K562 (cell line): ENCODE data around the gene CNNM3. TPM values are rescaled to one million over a fixed set of nuclear protein-coding genes. Genes with fewer than 3 reads are reported as not detected.

ENCODE experiments used
- ARID1B ChIP-seq: fragments of 450-650 bp; IDR thresholded peaks from 2 replicates; pipeline ENCODE4 v1.6.1; 2016; ENCODE audit warnings: antibody characterized with exemption, mild to moderate bottlenecking, inconsistent platforms
- ARID2 ChIP-seq: fragments of 450-650 bp; IDR thresholded peaks from 2 replicates; pipeline ENCODE4 v1.6.1; 2017; ENCODE audit warnings: antibody characterized with exemption, mild to moderate bottlenecking
- CTBP1 ChIP-seq: fragments of 450-650 bp; IDR thresholded peaks from 2 replicates; pipeline ENCODE4 v1.6.1; 2016; ENCODE audit warnings: borderline replicate concordance
- DEAF1 ChIP-seq: fragments of 450-650 bp; formaldehyde crosslinking; IDR thresholded peaks from 2 replicates; pipeline ENCODE4 v1.4.0; 2020; ENCODE audit warnings: mild to moderate bottlenecking, moderate library complexity
- E2F8 ChIP-seq: fragments of 450-650 bp; IDR thresholded peaks from 2 replicates; pipeline ENCODE4 v1.7.1; 2018; ENCODE audit warnings: mild to moderate bottlenecking, low read depth; ENCODE audit not compliant: partially characterized antibody
- ETV1 ChIP-seq: fragments of 450-650 bp; conservative IDR thresholded peaks from 2 replicates; pipeline ENCODE4 v1.6.1; 2016; ENCODE audit warnings: missing genetic modification characterization, control low read depth, low read depth, missing compliant biosample characterization
- JUND ChIP-seq, 2 experiments: IDR thresholded peaks; 2 replicates in 1 of 2; 3 replicates in 1 of 2; pipeline ENCODE4 v1.6.1; 2011; ENCODE audit warnings: borderline replicate concordance in 2 of 2, low read depth in 2 of 2, low read length in 2 of 2, improper control_type of control experiment in 1 of 2, missing biosample characterization in 1 of 2, missing genetic modification characterization in 1 of 2, missing genetic modification reagents in 1 of 2
- KDM1A ChIP-seq, 2 experiments: fragments of 450-650 bp; IDR thresholded peaks; 2 replicates each; pipeline ENCODE4 v1.6.1; 2016; ENCODE audit warnings: mild to moderate bottlenecking in 2 of 2
- MAX ChIP-seq: sonication (generic); formaldehyde crosslinking; IDR thresholded peaks from 2 replicates; pipeline ENCODE4 v1.9.0; 2022; ENCODE audit warnings: mild to moderate bottlenecking, missing genetic modification reagents
- NCOA2 ChIP-seq, 2 experiments: fragments of 450-650 bp; IDR thresholded peaks; 2 replicates each; pipeline ENCODE4 v1.6.1; 2018; ENCODE audit warnings: mild to moderate bottlenecking in 2 of 2, moderate library complexity in 1 of 2; ENCODE audit not compliant: partially characterized antibody in 2 of 2
- SIN3B ChIP-seq: fragments of 450-650 bp; IDR thresholded peaks from 2 replicates; pipeline ENCODE4 v1.6.1; 2017; ENCODE audit warnings: low read depth, mild to moderate bottlenecking, moderate library complexity
- SP2 ChIP-seq: IDR thresholded peaks from 2 replicates; pipeline ENCODE4 v1.6.1; 2011; ENCODE audit warnings: mild to moderate bottlenecking, low read depth, low read length, moderate library complexity; ENCODE audit not compliant: poor library complexity, severe bottlenecking; ENCODE audit errors: extremely low read depth
- SPI1 ChIP-seq: IDR thresholded peaks from 2 replicates; pipeline ENCODE4 v1.6.1; 2011; ENCODE audit warnings: low read depth, low read length, control low read depth, borderline replicate concordance
- SRF ChIP-seq, 2 experiments: fragments of 250-450, 450-650 bp in 1 of 2; sonication (Bioruptor Pico) in 1 of 2; sonication (generic) in 1 of 2; formaldehyde crosslinking; IDR thresholded peaks; 2 replicates each; pipeline versions ENCODE4 v1.5.0 to v1.5.1; 2020 to 2022; ENCODE audit warnings: mild to moderate bottlenecking in 1 of 2, missing genetic modification reagents in 1 of 2
- ZEB2 ChIP-seq: fragments of 450-650 bp; IDR thresholded peaks from 2 replicates; pipeline ENCODE4 v1.6.1; 2016
- ZNF444 ChIP-seq: fragments of 250-450 bp; sonication (Bioruptor Pico); IDR thresholded peaks from 2 replicates; pipeline ENCODE4 v1.4.0; 2020; ENCODE audit warnings: mild to moderate bottlenecking, moderate library complexity
- ZNF586 ChIP-seq: fragments of 450-650 bp; formaldehyde crosslinking; conservative IDR thresholded peaks from 2 replicates; pipeline ENCODE4 v1.4.0; 2020; ENCODE audit warnings: mild to moderate bottlenecking, moderate library complexity
- polyA plus RNA-seq, 8 experiments: library from polyadenylated mRNA; depleted of rRNA in 4 of 8; stranded (reverse) in 5 of 8; unstranded in 3 of 8; fragments of >200 nt; fragmentation: Nextera tagmentation in 2 of 8; fragmentation: Illumina TruSeq in 1 of 8; extraction: Ambion mirVana in 2 of 8; extraction: Trizol in 1 of 8; gene quantifications; 2 replicates each; pipeline versions ENCODE4 v1.2.1 to v1.2.3, GENCODE V29; 2011 to 2014; ENCODE audit warnings: inconsistent platforms in 1 of 8, missing spikeins in 1 of 8
- total RNA-seq, 7 experiments: library from RNA; depleted of rRNA in 6 of 7; stranded (reverse); fragments of >200 nt in 6 of 7; fragmentation: Illumina TruSeq in 2 of 7; extraction: Trizol in 2 of 7; gene quantifications; 2 replicates each; pipeline versions ENCODE4 v1.2.1 to v1.2.3, GENCODE V29; 2011 to 2021; ENCODE audit warnings: low replicate concordance in 1 of 7
- TF ChIP-seq, protein P1 (sequence below): IDR thresholded peaks from 2 replicates; pipeline ENCODE4 v1.6.1; 2012; ENCODE audit warnings: low read depth, low read length, improper control_type of control experiment, borderline replicate concordance
- TF ChIP-seq, protein P2 (sequence below): sonication (generic); formaldehyde crosslinking; IDR thresholded peaks from 2 replicates; pipeline ENCODE4 v1.8.0; 2022; ENCODE audit warnings: missing genetic modification reagents, mild to moderate bottlenecking, moderate library complexity, borderline replicate concordance

The CNNM3 gene
- total and polyA plus RNA-seq, 9 of the 15 experiments (the other 6 are each of a cell fraction or from before 2014, with no cell fraction given) = 1.4 to 16.9 (median 6.5) TPM

DNA sequence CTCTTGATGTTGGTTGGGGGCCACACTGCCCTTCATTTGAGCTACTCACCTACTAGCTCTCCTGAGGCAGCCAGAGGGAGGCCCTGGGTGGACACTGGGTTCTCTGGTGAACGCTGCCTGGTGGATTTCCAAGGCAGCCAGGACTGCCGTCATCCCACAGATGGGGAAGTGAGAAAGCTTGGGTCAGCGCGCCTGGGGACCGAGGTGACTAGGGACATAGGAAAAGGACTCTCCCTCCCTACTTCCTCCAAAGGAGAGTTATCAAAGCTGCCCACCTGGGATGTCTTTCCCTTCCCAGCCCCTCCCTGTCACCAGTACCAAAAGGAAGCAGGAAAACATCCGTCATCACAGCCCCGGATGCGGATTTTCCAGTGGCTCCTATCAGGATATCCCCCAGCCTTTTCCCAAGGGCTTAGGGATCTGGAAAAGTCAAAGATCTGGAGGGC lies 57.6 kb downstream of the CNNM3 start (continued):
- TF ChIP-seq, protein P1, sequence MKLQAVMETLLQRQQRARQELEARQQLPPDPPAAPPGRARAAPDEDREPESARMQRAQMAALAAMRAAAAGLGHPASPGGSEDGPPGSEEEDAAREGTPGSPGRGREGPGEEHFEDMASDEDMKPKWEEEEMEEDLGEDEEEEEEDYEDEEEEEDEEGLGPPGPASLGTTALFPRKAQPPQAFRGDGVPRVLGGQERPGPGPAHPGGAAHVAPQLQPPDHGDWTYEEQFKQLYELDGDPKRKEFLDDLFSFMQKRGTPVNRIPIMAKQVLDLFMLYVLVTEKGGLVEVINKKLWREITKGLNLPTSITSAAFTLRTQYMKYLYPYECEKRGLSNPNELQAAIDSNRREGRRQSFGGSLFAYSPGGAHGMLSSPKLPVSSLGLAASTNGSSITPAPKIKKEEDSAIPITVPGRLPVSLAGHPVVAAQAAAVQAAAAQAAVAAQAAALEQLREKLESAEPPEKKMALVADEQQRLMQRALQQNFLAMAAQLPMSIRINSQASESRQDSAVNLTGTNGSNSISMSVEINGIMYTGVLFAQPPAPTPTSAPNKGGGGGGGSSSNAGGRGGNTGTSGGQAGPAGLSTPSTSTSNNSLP = no peak
- no peak for TF ChIP-seq MAX (CRISPR knock-in tag)
- TF ChIP-seq SPI1 = peak; percentile 82; the same call in 1 of the 2 replicates
- TF ChIP-seq ZNF586 (CRISPR knock-in tag) = 0 out of 2 replicates have a peak, but pooled peaks have one; percentile 7
- 0 out of 4 replicates have a peak, but pooled peaks of 1 of the 2 experiments have one; percentile 7 for TF ChIP-seq KDM1A (IDR thresholded peaks at IDR 0.05)
- TF ChIP-seq ZNF444 (CRISPR knock-in tag) = 0 out of 2 replicates have a peak, but pooled peaks have one; percentile 13
- peak; percentile 10; the same call in 1 of the 2 replicates for TF ChIP-seq JUND (IDR thresholded peaks at IDR 0.05; ENCODE audit: borderline replicate concordance, low read depth, low read length)
- no peak for TF ChIP-seq JUND (tag; IDR thresholded peaks at IDR 0.05; ENCODE audit: borderline replicate concordance, low read depth, low read length)
- no peak for TF ChIP-seq NCOA2 (IDR thresholded peaks at IDR 0.05; ENCODE audit: partially characterized antibody in 2 of 2)
- 0 out of 2 replicates have a peak, but pooled peaks have one; percentile 11 for TF ChIP-seq SIN3B
- TF ChIP-seq CTBP1 = peak; percentile 67; the same call in 1 of the 2 replicates
- TF ChIP-seq ETV1 (tag) = 0 out of 2 replicates have a peak, but pooled peaks have one; percentile 16
- TF ChIP-seq ARID2 = no peak
- peak; percentile 10; the same call in 1 of the 2 replicates for TF ChIP-seq DEAF1 (CRISPR knock-in tag)
- peak; percentile 7 for TF ChIP-seq E2F8
- TF ChIP-seq, protein P2, sequence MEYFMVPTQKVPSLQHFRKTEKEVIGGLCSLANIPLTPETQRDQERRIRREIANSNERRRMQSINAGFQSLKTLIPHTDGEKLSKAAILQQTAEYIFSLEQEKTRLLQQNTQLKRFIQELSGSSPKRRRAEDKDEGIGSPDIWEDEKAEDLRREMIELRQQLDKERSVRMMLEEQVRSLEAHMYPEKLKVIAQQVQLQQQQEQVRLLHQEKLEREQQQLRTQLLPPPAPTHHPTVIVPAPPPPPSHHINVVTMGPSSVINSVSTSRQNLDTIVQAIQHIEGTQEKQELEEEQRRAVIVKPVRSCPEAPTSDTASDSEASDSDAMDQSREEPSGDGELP (CRISPR knock-in tag) = peak; percentile 30; the same call in 1 of the 2 replicates
- no peak for TF ChIP-seq SP2
- 0 out of 4 replicates have a peak, but pooled peaks of 1 of the 2 experiments have one; percentile 12 for TF ChIP-seq SRF (CRISPR knock-in tag; IDR thresholded peaks at IDR 0.05)
- TF ChIP-seq ARID1B = peak; percentile 44; the same call in 1 of the 2 replicates
- no peak for TF ChIP-seq ZEB2
